GM12872 (cell line): ENCODE results near the gene LCE1D.

Experiments used
- TF ChIP-seq, protein P1 (sequence below): IDR thresholded peaks from 3 replicates; pipeline ENCODE4 v1.5.1; 2011; ENCODE audit warnings: low read depth, mild to moderate bottlenecking, low read length, moderate library complexity; ENCODE audit not compliant: insufficient read depth

Gene LCE1D, protein sequence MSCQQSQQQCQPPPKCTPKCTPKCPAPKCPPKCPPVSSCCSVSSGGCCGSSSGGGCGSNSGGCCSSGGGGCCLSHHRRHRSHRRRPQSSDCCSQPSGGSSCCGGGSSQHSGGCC

DNA sequence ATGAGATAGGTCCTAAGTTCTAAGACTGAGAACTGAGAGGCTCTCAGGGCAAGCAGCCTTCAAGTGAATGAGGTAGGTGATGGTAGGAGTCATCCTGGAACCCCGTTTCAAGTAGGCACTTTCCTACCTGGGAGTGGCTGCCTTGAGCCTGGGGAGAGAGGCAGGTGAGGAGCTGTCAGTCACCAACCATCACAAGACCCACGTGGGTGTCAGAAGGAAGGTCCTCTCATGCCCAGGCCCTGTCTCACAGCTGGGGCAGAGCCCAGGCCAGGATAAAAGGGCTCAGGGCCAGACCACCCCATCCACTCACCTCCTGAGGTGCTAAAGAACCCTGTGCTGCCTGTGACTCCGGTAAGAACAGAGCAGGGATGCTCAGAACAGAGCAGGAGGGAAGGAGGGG, at the start of gene LCE1D:
Gene LCE1D (plus strand): TSS at position 301 of the 400 bp plus-strand sequence. CDS start 1,074 bp downstream, outside the sequence.
- TF ChIP-seq, protein P1, sequence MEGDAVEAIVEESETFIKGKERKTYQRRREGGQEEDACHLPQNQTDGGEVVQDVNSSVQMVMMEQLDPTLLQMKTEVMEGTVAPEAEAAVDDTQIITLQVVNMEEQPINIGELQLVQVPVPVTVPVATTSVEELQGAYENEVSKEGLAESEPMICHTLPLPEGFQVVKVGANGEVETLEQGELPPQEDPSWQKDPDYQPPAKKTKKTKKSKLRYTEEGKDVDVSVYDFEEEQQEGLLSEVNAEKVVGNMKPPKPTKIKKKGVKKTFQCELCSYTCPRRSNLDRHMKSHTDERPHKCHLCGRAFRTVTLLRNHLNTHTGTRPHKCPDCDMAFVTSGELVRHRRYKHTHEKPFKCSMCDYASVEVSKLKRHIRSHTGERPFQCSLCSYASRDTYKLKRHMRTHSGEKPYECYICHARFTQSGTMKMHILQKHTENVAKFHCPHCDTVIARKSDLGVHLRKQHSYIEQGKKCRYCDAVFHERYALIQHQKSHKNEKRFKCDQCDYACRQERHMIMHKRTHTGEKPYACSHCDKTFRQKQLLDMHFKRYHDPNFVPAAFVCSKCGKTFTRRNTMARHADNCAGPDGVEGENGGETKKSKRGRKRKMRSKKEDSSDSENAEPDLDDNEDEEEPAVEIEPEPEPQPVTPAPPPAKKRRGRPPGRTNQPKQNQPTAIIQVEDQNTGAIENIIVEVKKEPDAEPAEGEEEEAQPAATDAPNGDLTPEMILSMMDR: no peak

GRCh38 chr1:152747831-152748230, 48.7 kb upstream of the LCE1D start:
- TF ChIP-seq, protein P1: no peak

- TF ChIP-seq, protein P1: no peak
Measured at GRCh38 chr1:152752225-152752624, 44.3 kb upstream of the LCE1D start.

DNA sequence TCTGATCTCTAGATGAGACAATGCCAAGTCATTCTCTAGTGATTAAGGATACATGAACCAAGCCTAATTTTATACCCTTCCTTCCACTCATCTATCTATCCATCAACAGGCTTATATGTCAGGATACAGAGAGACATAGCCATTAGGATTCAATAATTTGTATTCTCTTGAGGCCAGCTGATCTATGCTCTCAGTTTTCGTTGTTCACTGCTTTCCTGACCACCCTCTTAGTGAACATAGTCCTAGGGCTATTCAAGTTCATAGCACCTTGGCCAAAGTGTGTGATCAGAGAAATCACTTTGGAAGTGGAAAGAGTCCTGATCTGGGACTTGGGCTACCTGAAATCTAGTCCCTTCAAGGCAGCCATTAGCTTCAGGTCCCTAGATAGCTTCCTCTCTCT, 42.9 kb upstream of the LCE1D start:
- TF ChIP-seq, protein P1: no peak

- TF ChIP-seq, protein P1: no peak
Measured at GRCh38 chr1:152756872-152757271, 39.6 kb upstream of the LCE1D start.

- TF ChIP-seq, protein P1: no peak
Measured at GRCh38 chr1:152757747-152758146, 38.8 kb upstream of the LCE1D start, which contains the start of gene KPRP. TSS of gene KPRP (plus strand) at chr1:152758025. CDS start at chr1:152759589, 1,564 bp downstream.

- TF ChIP-seq, protein P1: no peak
Measured at GRCh38 chr1:152758636-152759035, 37.9 kb upstream of the LCE1D start.
